Fibroblast of lung (primary cell): ENCODE results near the gene PCSK5.

Experiments
- EZH2 ChIP-seq: IDR thresholded peaks from 2 replicates; pipeline ENCODE4 v1.5.1; 2012; ENCODE audit warnings: low read length, control low read depth, mild to moderate bottlenecking; ENCODE audit errors: missing control alignments
- TF ChIP-seq, protein P1 (sequence below), 2 donors: IDR thresholded peaks in 1 of 2; conservative IDR thresholded peaks in 1 of 2; 1 replicate in 1 of 2; 2 replicates in 1 of 2; pipeline ENCODE4 v1.5.1; 2011 to 2012; ENCODE audit warnings: low read length in 2 of 2, control low read depth in 1 of 2, inconsistent platforms in 1 of 2, low read depth in 1 of 2, mild to moderate bottlenecking in 1 of 2

DNA sequence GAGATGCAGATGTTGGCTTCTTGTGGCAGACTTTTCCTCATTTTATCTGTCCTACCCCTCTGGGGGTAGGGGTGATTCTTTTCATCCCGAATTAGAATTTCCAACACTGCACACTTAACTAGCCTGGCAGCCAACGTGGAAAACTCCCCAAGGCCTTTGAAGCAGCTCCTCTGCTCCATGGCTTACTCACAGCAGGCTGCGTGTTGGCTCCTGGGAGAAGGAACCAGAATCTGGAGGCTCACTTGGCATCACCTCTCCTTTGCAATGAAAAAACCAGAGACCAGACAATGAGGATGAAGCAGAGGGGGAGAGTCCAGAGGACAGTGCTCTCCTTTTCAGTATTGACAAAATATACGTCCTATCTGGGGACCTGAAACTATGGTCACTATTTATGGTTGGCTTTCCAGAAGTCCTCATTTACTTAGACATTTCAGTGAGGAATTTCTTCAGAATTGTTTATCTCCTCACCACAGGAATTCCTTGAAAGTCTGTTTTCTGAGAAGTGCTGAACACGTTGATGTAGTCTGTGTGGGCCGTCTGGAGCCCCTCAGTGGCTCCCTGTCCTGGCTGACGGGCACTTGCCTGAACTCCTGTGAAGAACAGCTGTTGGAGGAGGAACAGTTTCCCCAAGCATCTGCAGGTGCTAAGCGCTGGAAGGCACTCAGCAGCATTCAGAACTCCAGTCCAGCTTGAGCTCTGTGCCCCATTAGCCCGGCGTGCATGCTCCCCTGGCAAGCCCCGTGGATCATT lies 272.5 kb downstream of the PCSK5 start:
- TF ChIP-seq EZH2 = no peak
- TF ChIP-seq, protein P1, sequence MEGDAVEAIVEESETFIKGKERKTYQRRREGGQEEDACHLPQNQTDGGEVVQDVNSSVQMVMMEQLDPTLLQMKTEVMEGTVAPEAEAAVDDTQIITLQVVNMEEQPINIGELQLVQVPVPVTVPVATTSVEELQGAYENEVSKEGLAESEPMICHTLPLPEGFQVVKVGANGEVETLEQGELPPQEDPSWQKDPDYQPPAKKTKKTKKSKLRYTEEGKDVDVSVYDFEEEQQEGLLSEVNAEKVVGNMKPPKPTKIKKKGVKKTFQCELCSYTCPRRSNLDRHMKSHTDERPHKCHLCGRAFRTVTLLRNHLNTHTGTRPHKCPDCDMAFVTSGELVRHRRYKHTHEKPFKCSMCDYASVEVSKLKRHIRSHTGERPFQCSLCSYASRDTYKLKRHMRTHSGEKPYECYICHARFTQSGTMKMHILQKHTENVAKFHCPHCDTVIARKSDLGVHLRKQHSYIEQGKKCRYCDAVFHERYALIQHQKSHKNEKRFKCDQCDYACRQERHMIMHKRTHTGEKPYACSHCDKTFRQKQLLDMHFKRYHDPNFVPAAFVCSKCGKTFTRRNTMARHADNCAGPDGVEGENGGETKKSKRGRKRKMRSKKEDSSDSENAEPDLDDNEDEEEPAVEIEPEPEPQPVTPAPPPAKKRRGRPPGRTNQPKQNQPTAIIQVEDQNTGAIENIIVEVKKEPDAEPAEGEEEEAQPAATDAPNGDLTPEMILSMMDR (conservative IDR thresholded peaks at IDR 0.05 in 1 of 2, IDR thresholded peaks at IDR 0.05 in 1 of 2; ENCODE audit: low read depth in 1 of 2, low read length in 2 of 2) = no peak
